IPS-NIHi11 (cell line): Measurements from ENCODE around the gene SYT8.
A peak's percentile ranks its signal among the peaks of the same experiment; 100 is the strongest.

Source experiments
- DNase-seq: peaks from one replicate; pipeline ENCODE4 v3.0.0; 2012; ENCODE audit warnings: mixed read lengths, low spot score

Gene SYT8

GRCh38 chr11:1845561-1846452, 11.0 kb downstream of the SYT8 start:
- no peak for DNase-seq

GRCh38 chr11:1846453-1846932, 11.7 kb downstream of the SYT8 start:
- DNase-seq = no peak

GRCh38 chr11:1847006-1847735, 12.4 kb downstream of the SYT8 start:
- DNase-seq = no peak

- no peak for DNase-seq
Measured at GRCh38 chr11:1847926-1848639, 13.3 kb downstream of the SYT8 start.

GRCh38 chr11:1848640-1849430, 14.0 kb downstream of the SYT8 start:
- no peak for DNase-seq

- DNase-seq = no peak
Measured at GRCh38 chr11:1851468-1852180, 16.8 kb downstream of the SYT8 start.

GRCh38 chr11:1852271-1852876, 17.6 kb downstream of the SYT8 start:
- no peak for DNase-seq

GRCh38 chr11:1852877-1853276, 18.1 kb downstream of the SYT8 start, which contains the start of gene LSP1:
TSS of gene LSP1 (plus strand) at chr11:1853084. CDS start at chr11:1853145, 61 bp downstream.
- DNase-seq = no peak

- DNase-seq = no peak
Measured at GRCh38 chr11:1853376-1854131, 18.8 kb downstream of the SYT8 start.

- no peak for DNase-seq
Measured at GRCh38 chr11:1854132-1854948, 19.6 kb downstream of the SYT8 start.

- peak; percentile 63 for DNase-seq
Measured at GRCh38 chr11:1854949-1855885, 20.4 kb downstream of the SYT8 start.

- DNase-seq = no peak
Measured at GRCh38 chr11:1855886-1856265, 21.1 kb downstream of the SYT8 start.

GRCh38 chr11:1856306-1857005, 21.7 kb downstream of the SYT8 start:
- DNase-seq = no peak

GRCh38 chr11:1857064-1857463, 22.3 kb downstream of the SYT8 start:
- DNase-seq = no peak

- DNase-seq = no peak
Measured at GRCh38 chr11:1858154-1858553, 23.4 kb downstream of the SYT8 start.

GRCh38 chr11:1858576-1858975, 23.8 kb downstream of the SYT8 start:
- DNase-seq = no peak

GRCh38 chr11:1859004-1859403, 24.2 kb downstream of the SYT8 start:
- no peak for DNase-seq
